Mucosa of rectum (tissue), 2 donors: Measurements from ENCODE around the gene SRSF3.
"Not testable (repeated sequence)": the region's sequence is repeated elsewhere in the genome, so short reads cannot be mapped to it uniquely, and the experiment has no call there.

Experiments
- H3K27ac ChIP-seq, 2 donors: one replicate each; pipeline ENCODE4 v1.7.0; 2013; ENCODE audit warnings: inconsistent platforms in 2 of 2, low read depth in 2 of 2, low read length in 2 of 2
- H3K27me3 ChIP-seq, 2 donors: one replicate each; pipeline ENCODE4 v1.7.0; 2013; ENCODE audit warnings: low read length in 2 of 2; ENCODE audit not compliant: control insufficient read depth in 2 of 2, insufficient read depth in 2 of 2
- H3K36me3 ChIP-seq, 2 donors: one replicate each; pipeline ENCODE4 v1.7.0; 2013; ENCODE audit warnings: low read length in 2 of 2; ENCODE audit not compliant: control insufficient read depth in 2 of 2, insufficient read depth in 2 of 2
- H3K4me1 ChIP-seq, 2 donors: one replicate each; pipeline ENCODE4 v1.7.0; 2013; ENCODE audit warnings: low read length in 2 of 2, mild to moderate bottlenecking in 1 of 2; ENCODE audit not compliant: control insufficient read depth in 2 of 2, insufficient read depth in 2 of 2
- H3K4me3 ChIP-seq, 2 donors: one replicate each; pipeline ENCODE4 v1.7.0; 2013; ENCODE audit warnings: low read length in 2 of 2
- H3K9ac ChIP-seq, 2 donors: one replicate each; pipeline ENCODE4 v1.7.0; 2013; ENCODE audit warnings: low read length in 2 of 2, low read depth in 1 of 2, mild to moderate bottlenecking in 1 of 2
- H3K9me3 ChIP-seq, 2 donors: one replicate each; pipeline ENCODE4 v1.7.0; 2013; ENCODE audit warnings: low read length in 2 of 2; ENCODE audit not compliant: control insufficient read depth in 2 of 2
- donor health status: healthy.
- donor health status: Normal muscosa, but diverticular disease.

Gene SRSF3

GRCh38 chr6:36649086-36649485 lies 54.9 kb downstream of the SRSF3 start:
- Histone ChIP-seq H3K9ac (no peak overlapping the region), H3K4me3 (no peak overlapping the region), H3K27me3 (no peaks in the 10 kb centered on the region), H3K36me3 (no peaks in the 10 kb centered on the region), H3K4me1 (peaks cover 24 to 32% of the 10 kb centered on the region in 2 donors), H3K9me3 (no peaks in the 10 kb centered on the region), H3K27ac (no peak overlapping the region)

GRCh38 chr6:36649701-36650484 lies 55.7 kb downstream of the SRSF3 start:
- H3K27me3 ChIP-seq, result no peaks in the 10 kb centered on the region
- no peak overlapping the region for H3K9ac ChIP-seq
- H3K9me3 ChIP-seq, result no peaks in the 10 kb centered on the region
- no peaks in the 10 kb centered on the region for H3K36me3 ChIP-seq
- no peak overlapping the region for H3K4me3 ChIP-seq
- peak overlapping the region in 1 of 2 donors; percentile 17 for H3K27ac ChIP-seq
- peaks cover 24 to 25% of the 10 kb centered on the region in 2 donors for H3K4me1 ChIP-seq

GRCh38 chr6:36650848-36651478 lies 56.8 kb downstream of the SRSF3 start:
- no peaks in the 10 kb centered on the region for H3K27me3 ChIP-seq
- H3K9ac ChIP-seq, result peak overlapping the region in 1 of 2 donors; percentile 26

GRCh38 chr6:36651659-36652379 lies 57.7 kb downstream of the SRSF3 start:
- Histone ChIP-seq H3K9ac (peak overlapping the region in 1 of 2 donors; percentile 26), H3K27ac (peak overlapping the region; percentile 56 to 61), H3K4me1 (peaks cover 24 to 25% of the 10 kb centered on the region in 2 donors), H3K36me3 (no peaks in the 10 kb centered on the region), H3K4me3 (peak overlapping the region in 1 of 2 donors; percentile 13), H3K27me3 (no peaks in the 10 kb centered on the region), H3K9me3 (no peaks in the 10 kb centered on the region)

More at GRCh38 chr6:36650848-36651478, 56.8 kb downstream of the SRSF3 start:
- H3K9me3 ChIP-seq, result no peaks in the 10 kb centered on the region
- peaks cover 24 to 25% of the 10 kb centered on the region in 2 donors for H3K4me1 ChIP-seq
- H3K27ac ChIP-seq, result peak overlapping the region; percentile 56 to 61
- peak overlapping the region in 1 of 2 donors; percentile 13 for H3K4me3 ChIP-seq
- H3K36me3 ChIP-seq, result no peaks in the 10 kb centered on the region

- peaks cover 23 to 27% of the 10 kb centered on the region in 2 donors for H3K4me1 ChIP-seq
- H3K27me3 ChIP-seq, H3K27ac ChIP-seq, H3K4me3 ChIP-seq, H3K9ac ChIP-seq, H3K9me3 ChIP-seq, H3K36me3 ChIP-seq: not testable (repeated sequence)
Observed at GRCh38 chr6:36654469-36654868, 60.3 kb downstream of the SRSF3 start.
